GM12892 (cell line): Measurements from ENCODE around the gene MAGI2.

Experiments
- POLR2A ChIP-seq: IDR thresholded peaks from 2 replicates; pipeline ENCODE4 v1.6.1; 2011; ENCODE audit warnings: low read depth, low read length, control low read depth
- POLR2AphosphoS5 ChIP-seq: IDR thresholded peaks from 2 replicates; pipeline ENCODE4 v1.6.1; 2011; ENCODE audit warnings: low read depth, low read length, control low read depth
- TAF1 ChIP-seq: IDR thresholded peaks from 2 replicates; pipeline ENCODE4 v1.6.1; 2011; ENCODE audit warnings: low read depth, mild to moderate bottlenecking, control low read depth, low read length, borderline replicate concordance

DNA sequence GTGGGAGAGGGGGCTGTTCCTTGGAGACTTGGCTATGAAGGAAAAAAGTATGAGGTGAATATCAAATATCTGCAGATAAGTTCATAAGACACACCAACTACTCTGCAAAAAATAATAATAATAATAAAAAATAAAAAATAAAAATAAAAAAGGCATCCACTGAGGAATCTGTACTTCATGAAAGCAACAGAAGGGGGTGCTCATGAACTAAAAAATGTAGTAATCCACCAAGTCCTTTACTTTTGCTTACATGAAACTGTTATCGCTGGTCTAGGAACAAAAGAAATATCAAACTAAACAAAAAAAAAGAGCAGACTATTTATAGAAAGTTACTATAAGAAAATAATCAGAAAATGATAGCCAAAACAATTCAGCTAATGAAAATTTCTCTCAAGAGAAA lies 1075.9 kb downstream of the MAGI2 start:
- no peak for TF ChIP-seq TAF1
- TF ChIP-seq POLR2AphosphoS5, result no peak
- no peak for TF ChIP-seq POLR2A
